GM12891 (cell line): Measurements from ENCODE around the gene ABCA12.

Experiments
- PAX5 ChIP-seq: IDR thresholded peaks from 2 replicates; pipeline ENCODE4 v1.6.1; 2011; ENCODE audit warnings: low read length, moderate library complexity, mild to moderate bottlenecking; ENCODE audit not compliant: insufficient read depth, severe bottlenecking
- POLR2A ChIP-seq: IDR thresholded peaks from 2 replicates; pipeline ENCODE4 v1.6.1; 2011; ENCODE audit warnings: low read depth, low read length, control low read depth
- POLR2AphosphoS5 ChIP-seq: IDR thresholded peaks from 2 replicates; pipeline ENCODE4 v1.6.1; 2011; ENCODE audit warnings: low read depth, low read length, control low read depth
- POU2F2 ChIP-seq: IDR thresholded peaks from 2 replicates; pipeline ENCODE4 v1.6.1; 2011; ENCODE audit warnings: low read depth, mild to moderate bottlenecking, control low read depth, low read length, moderate library complexity
- SPI1 ChIP-seq: IDR thresholded peaks from 2 replicates; pipeline ENCODE4 v1.6.1; 2011; ENCODE audit warnings: low read depth, low read length, control low read depth
- TAF1 ChIP-seq: IDR thresholded peaks from 2 replicates; pipeline ENCODE4 v1.6.1; 2011; ENCODE audit warnings: low read depth, low read length, control low read depth

- no peak for TF ChIP-seq POLR2AphosphoS5
- no peak for TF ChIP-seq POLR2A
- TF ChIP-seq TAF1 = no peak
- TF ChIP-seq SPI1 = no peak
- no peak for TF ChIP-seq PAX5
- TF ChIP-seq POU2F2 = no peak
Measured at GRCh38 chr2:215060861-215061536, 77.4 kb downstream of the ABCA12 start.
